GM06990 (cell line): ENCODE data around the gene TSC1.

Experiments used
- DNase-seq: peaks from one replicate; pipeline ENCODE4 v3.0.0-alpha.2; 2011; ENCODE audit not compliant: insufficient read length; ENCODE audit errors: extremely low read depth
- H3K27me3 ChIP-seq: replicated peaks from 2 replicates; pipeline ENCODE4 v1.6.0; 2011; ENCODE audit warnings: low read length; ENCODE audit not compliant: control insufficient read depth, insufficient read depth
- H3K36me3 ChIP-seq: 2 replicates; pipeline ENCODE4 v1.5.1; 2011; ENCODE audit warnings: low read length; ENCODE audit not compliant: control insufficient read depth, insufficient read depth
- H3K4me3 ChIP-seq: replicated peaks from 2 replicates; pipeline ENCODE4 v1.5.1; 2011; ENCODE audit warnings: low read depth, mild to moderate bottlenecking, control low read depth, low read length
- CTCF ChIP-seq: IDR thresholded peaks from 2 replicates; pipeline ENCODE4 v1.5.1; 2011; ENCODE audit warnings: low read length, control low read depth, mild to moderate bottlenecking, inconsistent platforms; ENCODE audit not compliant: insufficient read depth, poor library complexity, severe bottlenecking

TSC1 gene

DNA sequence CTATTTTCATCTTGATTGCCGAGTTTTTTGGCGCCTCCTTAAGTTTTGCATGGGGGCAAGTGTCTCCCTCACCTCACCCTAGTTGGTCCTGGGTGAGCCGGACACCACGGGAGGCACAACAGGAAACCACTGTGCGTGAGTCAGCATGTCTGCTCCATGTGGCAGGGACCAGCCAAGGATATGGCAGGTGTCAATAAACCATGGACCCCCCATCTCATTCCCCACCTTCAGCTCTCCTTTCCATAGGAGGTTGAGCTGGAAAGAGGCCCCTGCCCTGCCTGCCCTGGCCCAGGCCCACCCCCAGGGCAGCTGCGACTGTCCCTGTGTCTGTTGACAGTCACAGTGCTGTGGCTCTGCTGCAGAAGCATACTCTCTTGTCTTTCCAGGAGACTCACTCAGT lies 62.6 kb downstream of the TSC1 start:
- Histone ChIP-seq H3K27me3 (no peaks in the 10 kb centered on the region), H3K4me3 (no peak overlapping the region), H3K36me3 (no peaks in the 10 kb centered on the region)
- no peak for TF ChIP-seq CTCF
- DNase-seq = no peak

DNA sequence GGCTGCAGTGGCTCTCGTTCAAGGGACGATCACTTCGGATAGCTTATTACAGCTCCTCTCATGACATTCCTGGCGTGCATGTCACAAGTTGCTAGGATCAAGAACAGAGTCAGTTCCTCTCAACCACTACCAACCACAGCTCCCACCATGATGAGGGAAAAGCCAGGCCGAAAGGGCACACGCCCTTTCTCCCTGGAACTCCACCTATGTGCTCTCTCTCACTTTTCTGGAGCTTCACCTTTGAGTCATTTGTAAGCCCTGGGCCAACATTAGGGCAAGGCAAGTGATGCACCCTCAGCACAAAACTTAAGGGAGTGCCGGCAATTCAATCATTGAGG lies 64.1 kb downstream of the TSC1 start:
- Histone ChIP-seq H3K27me3 (no peaks in the 10 kb centered on the region), H3K4me3 (no peak overlapping the region), H3K36me3 (no peaks in the 10 kb centered on the region)
- no peak for TF ChIP-seq CTCF
- no peak for DNase-seq

GRCh38 chr9:132879457-132880323 lies 64.7 kb downstream of the TSC1 start:
- H3K27me3 ChIP-seq = no peaks in the 10 kb centered on the region
- no peaks in the 10 kb centered on the region for H3K36me3 ChIP-seq
- no peak overlapping the region for H3K4me3 ChIP-seq
- TF ChIP-seq CTCF = no peak
- DNase-seq = no peak

GRCh38 chr9:132878695-132879456 lies 65.5 kb downstream of the TSC1 start, which contains the start of gene SPACA9:
Gene SPACA9, plus strand, starts transcription at chr9:132878898. Its CDS starts 5,050 bp downstream, at chr9:132883948.
- DNase-seq = peak; percentile 27
- no peak for TF ChIP-seq CTCF
- Histone ChIP-seq H3K4me3 (peak within 1 kb of the TSS; percentile 96), H3K36me3 (no peaks in the 10 kb centered on the region), H3K27me3 (no peaks in the 10 kb centered on the region)

- no peak for TF ChIP-seq CTCF
- Histone ChIP-seq H3K27me3 (no peaks in the 10 kb centered on the region), H3K4me3 (peak within 1 kb of the TSS; percentile 96), H3K36me3 (no peaks in the 10 kb centered on the region)
- peak; percentile 82 for DNase-seq
Measured at GRCh38 chr9:132877824-132878694, 66.4 kb downstream of the TSC1 start, which contains the start of gene AK8. Gene AK8, minus strand, starts transcription at chr9:132878284. Its CDS starts 29 bp downstream, at chr9:132878255.
